SK-N-SH (cell line): ENCODE results near the gene CHCHD3. TPM values are rescaled to one million over a fixed set of nuclear protein-coding genes. Genes with fewer than 3 reads are reported as not detected.

ENCODE experiments used
- CTCF ChIA-PET: fragments of 300-600, 350-600 bp; formaldehyde crosslinking; extraction: SDS; loops from one replicate; lab custom pipeline; 2021; lab: Yijun Ruan, JAX
- POLR2A ChIA-PET: fragments of 350-600 bp; sonication (Branson Sonifier 250); formaldehyde crosslinking; extraction: SDS; loops from one replicate; lab custom pipeline; 2020; ENCODE audit warnings: antibody characterized with exemption, inconsistent platforms; lab: Yijun Ruan, JAX
- DNase-seq: peaks from one replicate; pipeline ENCODE4 v3.0.0; 2012
- H2AFZ ChIP-seq: fragments of 200-600 bp; sonication (generic); 2 replicates; pipeline ENCODE4 v1.8.1; 2016; ENCODE audit warnings: antibody characterized with exemption, mild to moderate bottlenecking, low read depth
- H3F3A ChIP-seq: fragments of 200-600 bp; sonication (generic); replicated peaks from 2 replicates; pipeline ENCODE3; 2016; ENCODE audit warnings: antibody characterized with exemption, mild to moderate bottlenecking; ENCODE audit not compliant: insufficient read depth
- H3K27ac ChIP-seq, 2 experiments: fragments of 200-500 bp in 1 of 2; fragments of 200-600 bp in 1 of 2; sonication (Bioruptor generic) in 1 of 2; sonication (generic), shearing (Covaris generic) in 1 of 2; 2 replicates each; pipeline versions ENCODE4 v1.5.1 to v1.6.1; 2014 to 2016; ENCODE audit warnings: low read depth in 2 of 2, inconsistent platforms in 1 of 2, low read length in 1 of 2, mild to moderate bottlenecking in 1 of 2, mixed read lengths in 1 of 2
- H3K27me3 ChIP-seq: fragments of 200-600 bp; sonication (generic), shearing (Covaris generic); 2 replicates; pipeline ENCODE4 v1.6.1; 2016; ENCODE audit warnings: mixed run types; ENCODE audit not compliant: insufficient read depth
- H3K36me3 ChIP-seq, 2 experiments: fragments of 200-500 bp in 1 of 2; fragments of 200-600 bp in 1 of 2; sonication (Bioruptor generic) in 1 of 2; sonication (generic) in 1 of 2; replicated peaks in 1 of 2; 2 replicates each; pipeline versions ENCODE3 to v1.5.1; 2014 to 2016; ENCODE audit warnings: low read length in 1 of 2, mild to moderate bottlenecking in 1 of 2; ENCODE audit not compliant: insufficient read depth in 2 of 2, control insufficient read depth in 1 of 2
- H3K4me1 ChIP-seq, 2 experiments: fragments of 200-500 bp in 1 of 2; fragments of 200-600 bp in 1 of 2; sonication (Bioruptor generic) in 1 of 2; sonication (generic), shearing (Covaris generic) in 1 of 2; 2 replicates each; pipeline versions ENCODE4 v1.5.1 to v1.6.1; 2014 to 2016; ENCODE audit warnings: low read depth in 1 of 2, low read length in 1 of 2, mixed run types in 1 of 2; ENCODE audit not compliant: insufficient read depth in 2 of 2, control insufficient read depth in 1 of 2
- H3K4me2 ChIP-seq: fragments of 200-600 bp; sonication (generic), shearing (Covaris generic); 2 replicates; pipeline ENCODE4 v1.6.1; 2017; ENCODE audit warnings: mixed run types
- H3K4me3 ChIP-seq, 2 experiments: fragments of 200-500 bp in 1 of 2; fragments of 200-600 bp in 1 of 2; sonication (Bioruptor generic) in 1 of 2; sonication (generic), shearing (Covaris generic) in 1 of 2; 2 replicates each; pipeline versions ENCODE4 v1.5.1 to v1.8.1; 2014 to 2016; ENCODE audit warnings: low read depth in 2 of 2, inconsistent platforms in 1 of 2, low read length in 1 of 2, mild to moderate bottlenecking in 1 of 2, mixed read lengths in 1 of 2, moderate library complexity in 1 of 2
- H3K79me2 ChIP-seq: fragments of 200-600 bp; sonication (generic); 2 replicates; pipeline ENCODE4 v1.8.1; 2017; ENCODE audit warnings: mild to moderate bottlenecking; ENCODE audit not compliant: insufficient read depth
- H3K9ac ChIP-seq: fragments of 200-600 bp; sonication (generic); 2 replicates; pipeline ENCODE4 v1.6.1; 2017; ENCODE audit warnings: mixed run types
- H3K9me2 ChIP-seq: fragments of 200-600 bp; sonication (generic); 2 replicates; pipeline ENCODE4 v1.6.1; 2017; ENCODE audit warnings: mixed run types
- H3K9me3 ChIP-seq: fragments of 200-600 bp; sonication (generic); 2 replicates; pipeline ENCODE4 v1.6.1; 2017; ENCODE audit warnings: mixed run types, mild to moderate bottlenecking, moderate library complexity
- H4K20me1 ChIP-seq: fragments of 200-600 bp; sonication (generic); 2 replicates; pipeline ENCODE4 v1.6.1; 2017; ENCODE audit warnings: mild to moderate bottlenecking, mixed run types; ENCODE audit not compliant: insufficient read depth
- CHD2 ChIP-seq: fragments of 150-350 bp; IDR thresholded peaks from 2 replicates; pipeline ENCODE4 v1.6.1; 2018; ENCODE audit warnings: low read length; ENCODE audit not compliant: partially characterized antibody
- EP300 ChIP-seq, 2 experiments: IDR thresholded peaks; 2 replicates each; pipeline versions ENCODE4 v1.4.0 to v1.6.1; 2012; ENCODE audit warnings: borderline replicate concordance in 1 of 2, low read depth in 1 of 2, low read length in 1 of 2
- FOXJ3 ChIP-seq: sonication (generic); formaldehyde crosslinking; IDR thresholded peaks from 2 replicates; pipeline ENCODE4 v1.5.1; 2020; ENCODE audit warnings: mild to moderate bottlenecking, missing genetic modification reagents
- FOXM1 ChIP-seq: IDR thresholded peaks from 2 replicates; pipeline ENCODE4 v1.4.0; 2012; ENCODE audit warnings: low read depth, mild to moderate bottlenecking
- GABPA ChIP-seq: IDR thresholded peaks from 2 replicates; pipeline ENCODE4 v1.4.0; 2012; ENCODE audit warnings: low read depth, mild to moderate bottlenecking
- GATA2 ChIP-seq: sonication (generic); formaldehyde crosslinking; IDR thresholded peaks from 2 replicates; pipeline ENCODE4 v1.5.0; 2020; ENCODE audit warnings: mild to moderate bottlenecking, missing genetic modification reagents
- IRF3 ChIP-seq: fragments of 150-350 bp; IDR thresholded peaks from 2 replicates; pipeline ENCODE4 v1.6.1; 2016; ENCODE audit warnings: mild to moderate bottlenecking, low read depth, low read length
- MEF2A ChIP-seq: IDR thresholded peaks from 2 replicates; pipeline ENCODE4 v1.4.0; 2012; ENCODE audit warnings: low read depth, borderline replicate concordance
- NRF1 ChIP-seq: IDR thresholded peaks from 2 replicates; pipeline ENCODE4 v1.6.1; 2012; ENCODE audit warnings: low read depth, mild to moderate bottlenecking, low read length
- PBX3 ChIP-seq: IDR thresholded peaks from 2 replicates; pipeline ENCODE4; 2012
- RAD21 ChIP-seq: IDR thresholded peaks from 2 replicates; pipeline ENCODE4 v1.6.1; 2012; ENCODE audit warnings: mild to moderate bottlenecking, low read length
- RXRA ChIP-seq: IDR thresholded peaks from 2 replicates; pipeline ENCODE4 v1.4.0; 2012; ENCODE audit warnings: low read depth, mild to moderate bottlenecking, borderline replicate concordance
- SMC3 ChIP-seq: IDR thresholded peaks from 2 replicates; pipeline ENCODE4 v1.6.1; 2012; ENCODE audit warnings: low read depth, low read length, improper control_type of control experiment
- TAF1 ChIP-seq: IDR thresholded peaks from 2 replicates; pipeline ENCODE4 v1.6.1; 2012; ENCODE audit warnings: low read depth, mild to moderate bottlenecking, low read length, moderate library complexity, borderline replicate concordance
- TCF12 ChIP-seq: IDR thresholded peaks from 2 replicates; pipeline ENCODE4 v1.4.0; 2012
- YY1 ChIP-seq: IDR thresholded peaks from 2 replicates; pipeline ENCODE4 v1.4.0; 2012; ENCODE audit warnings: low read depth, mild to moderate bottlenecking
- ZBTB33 ChIP-seq: IDR thresholded peaks from 2 replicates; pipeline ENCODE4 v1.4.0; 2012; ENCODE audit warnings: low read depth, borderline replicate concordance
- WGBS: methylation state at CpG from one replicate; pipeline ENCODE4 v1.1.6; 2017; ENCODE audit warnings: low lambda C conversion rate; 5-methylcytosine and 5-hydroxymethylcytosine counted together
- polyA plus RNA-seq, 3 experiments: library from polyadenylated mRNA; depleted of rRNA; stranded (reverse); fragments of >200 nt; gene quantifications; 2 replicates each; pipeline ENCODE4 v1.2.3, GENCODE V29; 2012
- TF ChIP-seq, protein P1 (sequence below): fragments of 150-350 bp; IDR thresholded peaks from 2 replicates; pipeline ENCODE4 v1.6.1; 2017; ENCODE audit warnings: antibody characterized with exemption, low read length, low read depth, borderline replicate concordance
- TF ChIP-seq, protein P2 (sequence below): IDR thresholded peaks from 2 replicates; pipeline ENCODE4 v1.4.0; 2012; ENCODE audit warnings: low read depth
- TF ChIP-seq, protein P3 (sequence below): IDR thresholded peaks from 2 replicates; pipeline ENCODE4 v1.4.0; 2012; ENCODE audit warnings: low read depth, borderline replicate concordance

Gene CHCHD3
- polyA plus RNA-seq, 1 of the 3 experiments (the other 2 are of a cell fraction), result 97.1 TPM

DNA sequence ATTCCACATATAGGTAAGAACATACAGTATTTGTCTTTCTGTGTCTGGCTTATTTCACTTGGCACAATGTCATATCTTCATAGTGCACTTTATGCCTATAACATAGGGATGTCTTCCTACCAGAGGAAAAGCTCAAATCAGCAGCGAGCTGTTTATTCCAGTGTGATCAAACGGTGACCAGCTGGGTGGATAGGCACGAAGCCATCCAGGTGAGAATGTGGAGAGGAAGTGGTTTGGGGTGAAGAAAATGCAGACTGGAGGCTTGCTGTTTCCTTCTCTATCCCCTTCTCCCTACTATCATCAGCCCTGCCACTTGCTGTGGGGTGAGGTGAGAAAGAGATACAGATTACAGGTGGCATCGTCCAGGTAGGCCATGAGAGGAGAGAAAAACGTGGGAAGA lies 52.4 kb downstream of the CHCHD3 start:
- H2AFZ ChIP-seq, result no peak overlapping the region
- DNase-seq, result no peak
- WGBS, result 90% methylated on average over 5 of the region's 5 CpGs
- no peaks in the 10 kb centered on the region for H3K9me2 ChIP-seq
- H3K9ac ChIP-seq, result no peak overlapping the region
- peaks cover 65% of the 10 kb centered on the region; the same call in 1 of the 2 replicates for H3K79me2 ChIP-seq
- POLR2A ChIA-PET, result no interaction called here
- H3K27ac ChIP-seq, result no peak overlapping the region
- no peaks in the 10 kb centered on the region for H4K20me1 ChIP-seq
- H3K27me3 ChIP-seq, result no peaks in the 10 kb centered on the region
- no peak overlapping the region for H3K4me3 ChIP-seq
- CTCF ChIA-PET, result interaction anchor here (2.1 kb wide), 1 partner anchor 21 kb away, joined by 7 read pairs; no protein-coding TSS in a partner anchor
- TF ChIP-seq RXRA, result no peak
- no peak for TF ChIP-seq FOXM1
- no peak for TF ChIP-seq CHD2
- TF ChIP-seq PBX3, result no peak
- TF ChIP-seq, protein P1, sequence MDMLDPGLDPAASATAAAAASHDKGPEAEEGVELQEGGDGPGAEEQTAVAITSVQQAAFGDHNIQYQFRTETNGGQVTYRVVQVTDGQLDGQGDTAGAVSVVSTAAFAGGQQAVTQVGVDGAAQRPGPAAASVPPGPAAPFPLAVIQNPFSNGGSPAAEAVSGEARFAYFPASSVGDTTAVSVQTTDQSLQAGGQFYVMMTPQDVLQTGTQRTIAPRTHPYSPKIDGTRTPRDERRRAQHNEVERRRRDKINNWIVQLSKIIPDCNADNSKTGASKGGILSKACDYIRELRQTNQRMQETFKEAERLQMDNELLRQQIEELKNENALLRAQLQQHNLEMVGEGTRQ, result no peak
- TF ChIP-seq FOXJ3, result no peak
- TF ChIP-seq RAD21, result no peak
- TF ChIP-seq, protein P2, sequence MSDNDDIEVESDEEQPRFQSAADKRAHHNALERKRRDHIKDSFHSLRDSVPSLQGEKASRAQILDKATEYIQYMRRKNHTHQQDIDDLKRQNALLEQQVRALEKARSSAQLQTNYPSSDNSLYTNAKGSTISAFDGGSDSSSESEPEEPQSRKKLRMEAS, result no peak
- TF ChIP-seq GABPA, result no peak
- no peak for TF ChIP-seq TAF1
- TF ChIP-seq EP300 (IDR thresholded peaks at IDR 0.05; ENCODE audit: borderline replicate concordance in 1 of 2, low read depth in 1 of 2, low read length in 1 of 2), result no peak
- TF ChIP-seq YY1, result no peak
- no peak for TF ChIP-seq ZBTB33
- TF ChIP-seq, protein P3, sequence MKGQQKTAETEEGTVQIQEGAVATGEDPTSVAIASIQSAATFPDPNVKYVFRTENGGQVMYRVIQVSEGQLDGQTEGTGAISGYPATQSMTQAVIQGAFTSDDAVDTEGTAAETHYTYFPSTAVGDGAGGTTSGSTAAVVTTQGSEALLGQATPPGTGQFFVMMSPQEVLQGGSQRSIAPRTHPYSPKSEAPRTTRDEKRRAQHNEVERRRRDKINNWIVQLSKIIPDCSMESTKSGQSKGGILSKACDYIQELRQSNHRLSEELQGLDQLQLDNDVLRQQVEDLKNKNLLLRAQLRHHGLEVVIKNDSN, result no peak
- TF ChIP-seq TCF12, result no peak
- no peak for TF ChIP-seq SMC3
- TF ChIP-seq GATA2 (CRISPR knock-in tag), result no peak
- TF ChIP-seq IRF3, result no peak
- no peak for TF ChIP-seq MEF2A
- TF ChIP-seq NRF1, result no peak
- TF ChIP-seq, all 33 proteins: peak for 0
- H3K4me1 ChIP-seq, result no peaks in the 10 kb centered on the region; a peak in 2 of 4 replicates
- H3F3A ChIP-seq, result peaks cover 6% of the 10 kb centered on the region
- peaks cover under 1 to 8% of the 10 kb centered on the region in 2 experiments for H3K36me3 ChIP-seq
- H3K4me2 ChIP-seq, result no peak overlapping the region
- 0 out of 2 replicates have a peak, but pooled peaks cover 6% of the 10 kb centered on the region for H3K9me3 ChIP-seq
